HG02610 (cell line): ENCODE data around the gene PCSK4.

Source experiments
- ATAC-seq: cut with Tn5 transposase; IDR thresholded peaks from one replicate; pipeline ENCODE4 v1.9.1; 2021; ENCODE audit warnings: mild to moderate bottlenecking, moderate library complexity; ENCODE audit not compliant: unreplicated experiment

PCSK4 gene

DNA sequence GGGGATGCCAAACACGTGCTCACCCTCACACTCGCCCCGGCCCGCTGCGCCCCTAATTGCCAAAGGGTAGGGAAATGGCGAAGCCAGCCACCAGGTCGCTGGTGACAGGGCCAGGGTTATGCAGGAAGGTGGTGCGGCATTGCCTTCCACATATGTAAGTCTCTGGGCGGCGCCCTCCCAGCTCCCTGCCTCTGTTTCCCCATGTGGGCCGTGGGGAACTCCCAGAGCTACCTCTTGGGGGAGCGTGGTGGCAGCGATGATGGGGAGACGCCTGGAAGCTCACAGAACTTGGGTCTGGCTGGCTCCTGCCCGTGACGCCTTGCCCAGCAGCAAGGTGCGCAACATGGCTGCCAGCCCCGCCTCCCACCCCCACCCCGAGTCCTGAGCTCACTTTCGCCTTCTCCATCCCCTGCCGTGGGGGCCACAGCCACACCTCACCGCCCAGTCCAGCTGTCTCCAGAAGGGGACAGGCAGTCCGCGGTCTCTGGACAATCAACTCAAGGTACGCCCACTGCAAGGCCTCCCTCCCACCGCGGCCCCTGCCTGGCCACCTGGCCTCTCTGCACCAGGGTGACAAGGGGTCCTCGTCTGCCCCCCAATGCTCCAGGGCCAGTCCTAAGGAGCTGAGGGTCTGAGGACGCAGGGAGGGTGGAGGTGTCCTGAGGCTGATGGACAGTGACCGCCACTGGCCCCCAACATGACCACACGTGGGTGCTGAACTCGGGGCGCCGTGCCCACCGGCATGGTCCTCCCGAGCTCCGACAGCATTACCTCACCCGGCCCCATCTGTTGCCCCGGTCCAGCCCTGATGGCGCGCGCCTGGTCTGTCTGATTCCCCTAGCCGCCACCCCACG lies 17.7 kb downstream of the PCSK4 start:
- ATAC-seq: no peak

DNA sequence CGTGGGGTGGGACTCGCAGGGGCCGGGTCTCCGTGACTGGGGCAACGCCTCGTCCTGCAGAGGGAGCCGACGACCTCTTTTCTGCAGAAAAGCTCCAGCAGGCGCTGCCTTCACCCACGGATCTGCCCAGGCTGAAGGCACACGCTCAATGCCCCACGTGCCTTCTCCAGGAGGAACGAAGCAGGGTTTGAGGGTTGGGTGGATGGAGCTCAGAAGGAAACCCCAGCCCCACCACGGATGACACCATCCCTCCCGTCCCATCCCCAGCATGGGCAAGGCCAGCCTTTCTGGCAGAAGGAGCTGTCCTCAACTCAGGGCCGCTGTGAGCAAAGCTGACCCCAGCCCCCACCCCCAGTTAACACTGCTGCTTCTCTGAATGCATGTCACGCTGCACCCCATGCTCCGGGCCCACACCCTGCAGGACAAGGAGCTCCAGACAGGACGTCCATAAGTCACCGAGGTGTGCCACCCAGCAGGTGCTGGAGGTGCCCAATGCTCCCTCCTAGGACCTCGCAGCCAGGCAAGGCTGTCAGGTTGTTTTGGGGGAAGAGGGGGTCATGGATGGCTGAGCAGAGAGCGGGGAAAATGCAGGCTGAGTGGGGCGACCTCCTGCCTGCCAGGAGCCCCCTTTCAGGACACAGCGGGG lies 18.5 kb downstream of the PCSK4 start:
- ATAC-seq: no peak

DNA sequence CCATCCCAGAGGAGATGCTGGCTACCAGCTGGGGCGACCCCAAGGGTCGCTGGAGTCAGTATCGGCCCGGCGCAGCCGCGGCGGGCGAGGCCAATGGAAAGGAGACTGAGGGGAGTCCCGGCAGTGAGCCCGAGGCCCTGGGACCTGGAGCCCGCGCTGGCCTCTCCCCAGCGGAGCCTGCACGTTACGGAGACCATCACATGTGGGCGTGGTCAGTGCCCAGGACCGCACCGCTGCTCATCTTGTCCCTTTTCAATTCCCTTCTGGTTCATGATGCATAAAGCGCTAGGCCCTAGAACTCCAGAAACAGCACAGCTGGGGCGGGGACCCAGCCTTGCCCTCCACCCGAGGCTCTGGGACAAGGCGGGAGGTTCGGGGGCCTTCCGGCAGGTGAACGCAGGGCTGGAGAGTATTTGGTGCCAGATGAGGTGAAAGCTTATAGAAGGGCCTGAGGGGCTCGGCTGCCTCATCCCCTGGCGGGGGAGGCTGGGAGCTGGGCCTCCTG lies 19.1 kb downstream of the PCSK4 start:
- no peak for ATAC-seq

DNA sequence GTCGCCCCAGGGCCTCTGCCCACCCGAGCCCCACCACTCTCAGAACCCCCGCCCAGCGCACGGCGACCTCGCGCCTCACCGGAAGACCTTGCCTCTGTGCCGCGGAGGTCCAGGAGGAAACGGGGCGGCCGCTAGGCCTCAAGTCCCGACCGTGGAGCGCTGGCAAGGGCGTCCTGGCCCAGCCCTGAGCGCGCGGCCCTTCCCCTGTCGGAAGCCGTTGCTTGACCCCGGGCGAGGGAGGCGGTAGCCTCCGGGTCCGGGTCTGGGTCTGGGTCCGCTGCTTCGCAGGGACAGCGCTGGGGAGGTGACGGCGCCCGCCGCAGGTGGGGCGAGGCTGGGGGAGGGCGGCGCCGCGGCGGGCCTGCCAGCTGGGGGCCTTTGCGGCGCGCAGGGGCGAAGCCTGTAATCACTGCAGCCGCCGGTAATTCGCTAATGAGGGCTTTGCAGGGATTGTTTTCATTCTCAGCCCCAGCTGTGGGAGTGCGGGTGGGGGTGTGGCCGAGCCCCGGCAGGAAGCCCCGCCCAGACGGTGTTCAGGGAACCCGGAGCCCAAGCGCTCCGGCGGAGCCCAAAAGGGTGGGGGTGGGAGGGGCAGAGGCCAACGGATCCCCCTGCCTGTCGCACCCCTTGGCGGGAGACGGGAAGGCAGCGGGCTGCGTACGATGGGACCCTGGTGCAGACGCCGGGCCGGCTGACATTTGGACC lies 19.7 kb downstream of the PCSK4 start:
- no peak for ATAC-seq

DNA sequence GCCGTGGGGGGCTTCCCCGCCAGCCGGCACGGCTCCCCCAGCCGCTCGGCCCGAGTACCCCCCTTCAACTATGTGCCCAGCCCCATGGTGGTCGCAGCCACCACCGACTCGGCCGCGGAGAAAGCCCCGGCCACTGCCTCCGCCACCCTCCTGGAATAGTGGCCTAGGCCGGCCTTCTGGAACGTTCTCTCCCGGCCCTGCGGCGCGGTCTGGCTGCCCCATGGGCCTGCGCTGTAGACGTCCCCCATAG lies 20.2 kb downstream of the PCSK4 start:
- no peak for ATAC-seq

DNA sequence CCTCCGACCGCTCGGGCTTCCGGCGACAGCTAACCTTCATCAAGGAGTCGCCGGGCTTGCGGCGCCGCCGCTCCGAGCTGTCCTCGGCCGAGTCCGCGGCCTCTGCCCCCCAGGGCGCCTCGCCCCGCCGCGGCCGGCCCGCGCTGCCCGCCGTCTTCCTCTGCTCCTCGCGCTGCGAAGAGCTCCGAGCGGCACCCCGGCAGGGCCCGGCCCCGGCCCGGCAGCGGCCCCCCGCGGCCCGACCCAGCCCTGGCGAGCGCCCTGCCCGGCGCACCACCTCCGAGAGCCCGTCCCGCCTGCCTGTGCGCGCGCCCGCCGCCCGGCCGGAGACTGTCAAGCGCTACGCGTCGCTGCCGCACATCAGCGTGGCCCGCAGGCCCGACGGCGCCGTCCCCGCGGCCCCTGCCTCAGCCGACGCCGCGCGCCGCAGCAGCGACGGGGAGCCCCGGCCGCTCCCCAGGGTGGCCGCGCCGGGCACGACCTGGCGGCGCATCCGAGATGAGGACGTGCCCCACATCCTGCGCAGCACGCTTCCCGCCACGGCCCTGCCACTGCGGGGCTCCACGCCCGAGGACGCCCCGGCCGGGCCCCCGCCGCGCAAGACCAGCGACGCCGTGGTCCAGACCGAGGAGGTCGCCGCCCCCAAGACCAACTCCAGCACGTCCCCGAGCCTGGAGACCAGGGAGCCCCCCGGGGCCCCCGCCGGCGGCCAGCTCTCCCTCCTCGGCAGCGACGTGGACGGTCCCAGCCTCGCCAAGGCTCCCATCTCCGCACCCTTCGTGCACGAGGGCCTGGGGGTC lies 20.7 kb downstream of the PCSK4 start:
- ATAC-seq: no peak

DNA sequence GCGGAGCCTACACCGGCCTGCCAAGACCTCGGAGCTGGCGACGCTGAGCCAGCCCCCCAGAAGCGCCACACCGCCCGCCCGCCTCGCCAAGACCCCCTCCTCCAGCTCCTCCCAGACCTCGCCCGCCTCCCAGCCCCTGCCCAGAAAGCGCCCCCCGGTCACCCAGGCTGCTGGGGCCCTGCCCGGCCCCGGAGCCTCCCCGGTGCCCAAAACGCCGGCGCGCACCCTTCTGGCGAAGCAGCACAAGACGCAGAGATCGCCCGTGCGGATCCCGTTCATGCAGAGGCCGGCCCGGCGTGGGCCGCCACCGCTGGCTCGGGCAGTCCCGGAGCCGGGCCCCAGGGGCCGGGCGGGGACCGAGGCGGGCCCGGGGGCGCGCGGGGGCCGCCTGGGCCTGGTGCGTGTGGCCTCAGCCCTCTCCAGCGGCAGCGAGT lies 21.3 kb downstream of the PCSK4 start:
- no peak for ATAC-seq

DNA sequence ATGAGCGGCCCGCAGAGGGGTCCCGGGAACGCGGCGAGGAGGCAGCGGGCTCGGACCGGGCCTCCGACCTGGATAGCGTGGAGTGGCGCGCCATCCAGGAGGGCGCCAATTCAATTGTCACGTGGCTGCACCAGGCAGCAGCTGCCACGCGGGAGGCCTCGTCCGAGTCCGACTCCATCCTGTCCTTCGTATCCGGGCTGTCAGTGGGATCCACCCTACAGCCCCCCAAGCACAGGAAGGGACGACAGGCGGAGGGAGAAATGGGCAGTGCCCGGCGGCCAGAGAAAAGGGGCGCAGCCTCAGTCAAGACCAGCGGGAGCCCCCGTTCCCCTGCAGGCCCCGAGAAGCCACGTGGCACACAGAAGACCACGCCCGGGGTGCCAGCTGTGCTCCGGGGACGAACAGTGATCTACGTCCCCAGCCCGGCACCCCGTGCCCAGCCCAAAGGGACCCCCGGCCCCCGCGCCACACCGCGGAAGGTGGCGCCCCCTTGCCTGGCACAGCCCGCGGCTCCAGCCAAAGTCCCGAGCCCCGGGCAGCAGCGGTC lies 21.8 kb downstream of the PCSK4 start:
- no peak for ATAC-seq

DNA sequence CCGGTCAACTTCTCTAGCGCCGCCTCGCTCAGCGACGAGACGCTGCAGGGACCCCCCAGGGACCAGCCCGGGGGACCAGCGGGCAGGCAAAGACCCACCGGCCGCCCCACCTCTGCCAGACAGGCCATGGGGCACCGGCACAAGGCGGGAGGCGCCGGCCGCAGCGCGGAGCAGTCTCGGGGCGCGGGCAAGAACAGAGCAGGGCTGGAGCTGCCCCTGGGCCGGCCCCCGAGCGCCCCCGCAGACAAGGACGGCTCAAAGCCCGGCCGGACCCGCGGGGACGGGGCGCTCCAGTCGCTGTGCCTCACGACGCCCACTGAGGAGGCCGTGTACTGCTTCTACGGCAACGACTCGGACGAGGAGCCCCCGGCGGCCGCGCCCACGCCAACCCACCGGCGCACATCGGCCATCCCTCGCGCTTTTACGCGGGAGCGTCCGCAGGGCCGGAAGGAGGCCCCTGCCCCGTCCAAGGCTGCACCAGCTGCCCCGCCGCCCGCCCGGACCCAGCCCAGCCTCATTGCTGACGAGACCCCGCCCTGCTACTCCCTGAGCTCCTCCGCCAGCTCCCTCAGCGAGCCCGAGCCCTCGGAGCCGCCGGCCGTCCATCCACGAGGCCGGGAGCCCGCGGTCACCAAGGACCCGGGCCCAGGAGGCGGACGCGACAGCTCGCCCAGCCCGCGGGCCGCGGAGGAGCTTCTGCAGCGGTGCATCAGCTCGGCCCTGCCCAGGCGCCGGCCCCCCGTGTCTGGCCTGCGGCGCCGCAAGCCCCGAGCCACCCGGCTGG lies 22.5 kb downstream of the PCSK4 start:
- no peak for ATAC-seq

DNA sequence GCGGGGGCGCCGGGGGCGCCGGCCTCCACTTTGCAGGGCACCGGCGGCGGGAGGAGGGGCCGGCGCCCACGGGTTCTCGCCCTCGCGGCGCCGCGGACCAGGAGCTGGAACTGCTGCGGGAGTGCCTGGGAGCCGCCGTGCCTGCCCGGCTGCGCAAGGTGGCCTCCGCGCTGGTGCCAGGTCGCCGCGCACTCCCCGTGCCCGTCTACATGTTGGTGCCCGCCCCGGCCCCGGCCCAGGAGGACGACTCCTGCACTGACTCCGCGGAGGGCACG lies 23.0 kb downstream of the PCSK4 start:
- ATAC-seq: no peak

DNA sequence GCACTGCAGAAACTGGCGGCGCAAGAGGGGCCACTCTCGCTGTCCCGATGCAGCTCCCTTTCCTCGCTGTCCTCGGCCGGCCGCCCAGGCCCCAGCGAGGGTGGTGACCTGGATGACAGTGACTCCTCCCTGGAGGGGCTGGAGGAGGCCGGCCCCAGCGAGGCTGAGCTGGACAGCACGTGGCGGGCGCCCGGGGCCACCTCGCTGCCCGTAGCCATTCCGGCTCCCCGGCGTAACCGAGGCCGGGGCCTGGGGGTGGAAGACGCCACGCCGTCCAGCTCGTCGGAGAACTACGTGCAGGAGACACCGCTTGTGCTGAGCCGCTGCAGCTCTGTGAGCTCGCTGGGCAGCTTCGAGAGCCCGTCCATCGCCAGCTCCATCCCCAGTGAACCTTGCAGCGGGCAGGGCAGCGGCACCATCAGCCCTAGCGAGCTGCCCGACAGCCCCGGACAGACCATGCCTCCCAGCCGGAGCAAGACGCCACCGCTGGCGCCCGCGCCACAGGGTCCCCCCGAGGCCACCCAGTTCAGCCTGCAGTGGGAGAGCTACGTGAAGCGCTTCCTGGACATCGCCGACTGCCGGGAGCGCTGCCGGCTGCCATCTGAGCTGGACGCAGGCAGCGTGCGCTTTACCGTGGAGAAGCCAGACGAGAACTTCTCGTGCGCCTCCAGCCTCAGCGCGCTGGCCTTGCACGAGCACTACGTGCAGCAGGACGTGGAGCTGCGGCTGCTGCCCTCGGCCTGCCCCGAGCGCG lies 23.5 kb downstream of the PCSK4 start:
- ATAC-seq: no peak

DNA sequence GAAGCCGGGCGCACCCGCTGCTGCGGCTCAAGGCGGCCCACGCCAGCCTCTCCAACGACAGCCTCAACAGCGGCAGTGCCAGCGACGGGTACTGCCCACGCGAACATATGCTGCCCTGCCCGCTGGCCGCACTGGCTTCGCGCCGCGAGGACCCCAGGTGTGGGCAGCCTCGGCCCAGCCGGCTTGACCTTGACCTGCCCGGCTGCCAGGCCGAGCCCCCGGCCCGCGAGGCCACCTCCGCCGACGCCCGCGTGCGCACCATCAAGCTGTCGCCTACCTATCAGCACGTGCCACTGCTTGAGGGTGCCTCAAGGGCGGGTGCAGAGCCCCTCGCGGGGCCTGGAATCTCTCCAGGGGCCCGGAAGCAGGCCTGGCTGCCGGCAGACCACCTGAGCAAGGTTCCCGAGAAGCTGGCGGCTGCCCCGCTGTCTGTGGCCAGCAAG lies 24.1 kb downstream of the PCSK4 start:
- ATAC-seq: no peak

DNA sequence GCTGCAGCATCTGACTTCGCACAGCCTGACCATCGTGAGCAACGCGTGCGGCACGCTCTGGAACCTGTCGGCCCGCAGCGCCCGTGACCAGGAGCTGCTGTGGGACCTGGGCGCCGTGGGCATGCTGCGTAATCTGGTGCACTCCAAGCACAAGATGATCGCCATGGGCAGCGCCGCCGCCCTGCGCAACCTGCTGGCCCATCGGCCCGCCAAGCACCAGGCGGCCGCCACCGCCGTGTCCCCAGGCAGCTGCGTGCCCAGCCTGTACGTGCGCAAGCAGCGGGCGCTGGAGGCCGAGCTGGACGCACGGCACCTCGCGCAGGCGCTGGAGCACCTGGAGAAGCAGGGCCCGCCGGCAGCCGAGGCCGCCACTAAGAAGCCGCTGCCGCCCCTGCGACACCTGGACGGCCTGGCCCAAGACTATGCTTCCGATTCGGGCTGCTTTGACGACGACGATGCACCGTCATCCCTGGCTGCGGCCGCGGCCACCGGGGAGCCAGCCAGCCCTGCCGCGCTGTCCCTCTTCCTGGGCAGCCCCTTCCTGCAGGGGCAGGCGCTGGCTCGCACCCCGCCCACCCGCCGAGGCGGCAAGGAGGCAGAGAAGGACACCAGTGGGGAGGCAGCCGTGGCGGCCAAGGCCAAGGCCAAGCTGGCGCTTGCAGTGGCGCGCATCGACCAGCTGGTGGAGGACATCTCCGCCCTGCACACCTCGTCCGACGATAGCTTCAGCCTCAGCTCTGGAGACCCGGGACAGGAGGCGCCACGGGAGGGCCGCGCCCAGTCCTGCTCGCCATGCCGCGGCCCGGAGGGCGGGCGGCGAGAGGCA lies 24.7 kb downstream of the PCSK4 start:
- ATAC-seq: no peak

DNA sequence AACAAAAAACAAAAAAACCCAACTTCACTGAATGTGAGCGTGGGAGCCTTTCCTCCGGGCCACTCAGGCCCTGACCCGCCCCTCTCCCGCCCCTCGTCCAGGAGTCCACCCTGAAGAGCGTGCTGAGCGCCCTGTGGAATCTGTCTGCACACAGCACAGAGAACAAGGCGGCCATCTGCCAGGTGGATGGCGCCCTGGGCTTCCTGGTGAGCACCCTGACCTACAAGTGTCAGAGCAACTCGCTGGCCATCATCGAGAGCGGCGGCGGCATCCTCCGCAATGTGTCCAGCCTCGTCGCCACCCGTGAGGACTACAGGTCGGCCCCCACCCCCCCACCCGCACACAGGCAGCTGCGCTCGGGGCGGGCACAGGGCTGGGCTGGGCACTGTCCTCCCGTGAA lies 28.3 kb downstream of the PCSK4 start:
- no peak for ATAC-seq

DNA sequence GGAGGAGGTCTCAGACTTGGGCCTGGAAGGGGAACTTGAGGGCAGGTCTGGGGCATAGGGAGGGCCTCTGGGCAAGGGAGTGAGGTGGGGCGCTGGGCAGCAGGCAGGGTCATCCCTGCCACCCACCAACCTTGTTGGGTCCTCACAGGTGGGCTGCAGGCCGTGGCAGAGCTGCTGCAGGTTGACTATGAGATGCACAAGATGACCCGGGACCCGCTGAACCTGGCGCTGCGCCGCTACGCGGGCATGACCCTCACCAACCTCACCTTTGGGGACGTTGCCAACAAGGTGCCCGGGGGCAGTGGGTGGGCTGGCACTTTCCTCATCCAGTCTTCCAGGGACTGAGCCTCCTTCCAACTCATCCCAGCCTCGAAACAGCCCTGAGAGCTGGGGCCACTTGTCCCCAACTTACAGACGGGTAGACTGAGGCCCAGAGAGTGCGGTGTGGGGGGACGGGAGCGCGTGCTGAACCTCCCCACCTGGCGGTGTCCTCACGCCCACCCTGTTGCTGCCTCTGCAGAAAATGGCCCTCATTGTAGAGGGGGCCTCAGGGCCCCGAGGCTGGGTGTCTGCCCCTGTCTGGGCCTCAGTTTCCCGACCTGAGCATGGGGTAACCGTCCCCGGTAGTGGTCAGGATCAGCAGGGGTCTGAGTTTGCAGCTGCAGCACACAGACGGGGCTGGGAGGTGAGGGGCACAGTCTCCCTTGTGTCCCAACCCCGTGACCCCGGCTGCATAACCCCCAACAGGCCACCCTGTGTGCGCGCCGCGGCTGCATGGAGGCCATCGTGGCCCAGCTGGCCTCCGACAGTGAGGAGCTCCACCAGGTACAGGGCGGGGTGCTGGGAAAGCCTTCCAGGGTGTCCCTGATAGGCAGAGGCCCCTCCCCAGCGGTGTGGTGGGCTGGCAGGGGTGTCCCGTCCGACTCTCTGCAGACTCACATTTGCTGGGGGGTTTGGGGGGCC lies 29.8 kb downstream of the PCSK4 start:
- no peak for ATAC-seq

DNA sequence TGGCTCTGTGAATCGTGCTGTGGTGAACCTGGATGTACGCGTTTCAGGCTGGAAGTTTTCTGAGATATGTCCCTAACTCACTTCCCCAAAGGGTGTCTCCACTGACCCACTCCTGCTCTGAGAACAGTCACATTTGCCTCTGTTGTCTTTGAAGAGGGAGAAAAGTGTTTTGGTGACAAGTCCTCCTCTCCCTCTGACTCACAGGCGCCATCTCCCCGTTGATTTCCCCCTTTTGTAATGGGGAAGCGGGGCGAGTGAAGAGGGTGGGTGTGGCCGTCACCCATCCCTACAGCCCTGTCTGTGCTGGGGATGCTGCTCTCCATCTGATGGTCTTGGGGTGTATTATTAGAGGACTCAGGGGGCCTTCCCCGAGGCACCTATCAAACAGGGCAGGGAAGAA lies 30.7 kb downstream of the PCSK4 start:
- no peak for ATAC-seq

DNA sequence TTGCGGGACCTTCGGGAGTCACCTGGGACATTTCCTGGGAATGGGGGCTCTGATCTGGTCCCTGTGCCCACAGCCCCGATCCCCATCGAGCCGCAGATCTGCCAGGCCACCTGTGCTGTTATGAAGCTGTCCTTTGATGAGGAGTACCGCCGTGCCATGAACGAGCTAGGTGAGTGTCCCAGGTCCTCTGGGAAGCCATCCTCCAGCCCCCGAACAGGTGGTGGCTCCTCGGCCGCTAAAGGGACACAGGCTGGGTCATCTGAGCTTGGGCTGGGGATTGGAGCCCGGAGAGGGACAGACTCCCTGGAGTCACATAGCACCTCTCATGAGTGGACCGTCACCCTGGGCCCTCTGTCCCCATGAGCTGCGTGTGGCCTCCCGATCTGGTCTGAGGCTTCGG lies 32.3 kb downstream of the PCSK4 start:
- ATAC-seq: no peak
